HCT116 (cell line): ENCODE data around the gene ENO2. TPM values are rescaled to one million over a fixed set of nuclear protein-coding genes. Genes with fewer than 3 reads are reported as not detected.

Source experiments
- ATAC-seq: fragments of 200-7000 bp; cut with Tn5 transposase; 2 replicates; pipeline ENCODE4 v1.9.1; 2020; ENCODE audit warnings: mild to moderate bottlenecking, moderate library complexity
- BruUV-seq: library from RNA; stranded (reverse); fragments of 400-500 nt; replicated peaks from 2 replicates; lab custom pipeline; 2021; lab: Mats Ljungman, UMichigan
- CTCF ChIA-PET: fragments of 300-600 bp; sonication (Branson Sonifier 250); formaldehyde crosslinking; loops from one replicate; lab custom pipeline; 2021; ENCODE audit warnings: antibody characterized with exemption; lab: Charles Lee
- POLR2A ChIA-PET: fragments of 300-600, 350-600 bp; sonication (Branson Sonifier 250); formaldehyde crosslinking; loops from one replicate; lab custom pipeline; 2021; ENCODE audit warnings: antibody characterized with exemption; lab: Charles Lee
- RAD21 ChIA-PET, 2 experiments: fragments of 300-600 bp; sonication (Branson Sonifier 250); formaldehyde crosslinking; loops; one replicate each; lab custom pipeline; 2023; ENCODE audit warnings: low total read pairs in 2 of 2; ENCODE audit not compliant: uncharacterized antibody in 2 of 2, unreplicated experiment in 2 of 2, low non-redundant PET in 1 of 2; lab: Charles Lee
- DNase-seq: peaks from one replicate; pipeline ENCODE4 v3.0.0-alpha.2; 2010; ENCODE audit warnings: low read depth, low spot score
- H2AFZ ChIP-seq: fragments of 200-600 bp; shearing (Covaris generic), sonication (generic); 2 replicates; pipeline ENCODE4 v1.6.1; 2017; ENCODE audit warnings: low read depth, mixed run types, mixed read lengths, antibody characterized with exemption, low read length; ENCODE audit not compliant: poor library complexity, severe bottlenecking
- H3K27ac ChIP-seq: 2 replicates; pipeline ENCODE4 v1.5.1; 2012; ENCODE audit warnings: low read depth, low read length
- H3K27me3 ChIP-seq: fragments of 200-600 bp; sonication (generic); 2 replicates; pipeline ENCODE4 v1.6.1; 2016; ENCODE audit warnings: mixed run types, low read length, mixed read lengths; ENCODE audit not compliant: insufficient read depth
- H3K36me3 ChIP-seq, 2 experiments: fragments of 200-500 bp in 1 of 2; fragments of 200-600 bp in 1 of 2; sonication (Bioruptor generic) in 1 of 2; sonication (generic) in 1 of 2; 2 replicates each; pipeline versions ENCODE4 v1.5.1 to v1.6.1; 2014 to 2016; ENCODE audit warnings: low read length in 2 of 2, inconsistent platforms in 1 of 2, mixed read lengths in 1 of 2, mixed run types in 1 of 2; ENCODE audit not compliant: insufficient read depth in 2 of 2, control insufficient read depth in 1 of 2
- H3K4me1 ChIP-seq, 2 experiments: fragments of 200-600 bp in 1 of 2; sonication (generic) in 1 of 2; 2 replicates each; pipeline versions ENCODE4 v1.5.1 to v1.6.1; 2012 to 2017; ENCODE audit warnings: low read length in 2 of 2, inconsistent platforms in 1 of 2, mild to moderate bottlenecking in 1 of 2, mixed read lengths in 1 of 2, mixed run types in 1 of 2, moderate library complexity in 1 of 2; ENCODE audit not compliant: insufficient read depth in 2 of 2, control insufficient read depth in 1 of 2
- H3K4me2 ChIP-seq: fragments of 200-600 bp; sonication (generic); 2 replicates; pipeline ENCODE4 v1.6.1; 2017; ENCODE audit warnings: mixed run types, low read length, mixed read lengths
- H3K4me3 ChIP-seq, 2 experiments: fragments of 200-600 bp in 1 of 2; sonication (generic) in 1 of 2; replicated peaks in 1 of 2; 2 replicates each; pipeline ENCODE4 v1.5.1; 2011 to 2016; ENCODE audit warnings: low read length in 2 of 2, control low read depth in 1 of 2, low read depth in 1 of 2, mild to moderate bottlenecking in 1 of 2, mixed read lengths in 1 of 2, mixed run types in 1 of 2
- H3K79me2 ChIP-seq: fragments of 200-600 bp; sonication (generic); 2 replicates; pipeline ENCODE4 v1.6.1; 2017; ENCODE audit warnings: mild to moderate bottlenecking, mixed run types, low read length, moderate library complexity, mixed read lengths; ENCODE audit not compliant: insufficient read depth
- H3K9ac ChIP-seq: fragments of 200-600 bp; sonication (generic); 2 replicates; pipeline ENCODE4 v1.6.1; 2016; ENCODE audit warnings: low read length, mixed read lengths
- H3K9me2 ChIP-seq: fragments of 200-600 bp; sonication (generic), shearing (Covaris generic); 2 replicates; pipeline ENCODE4 v1.6.1; 2017; ENCODE audit warnings: mixed run types, mild to moderate bottlenecking, moderate library complexity; ENCODE audit not compliant: insufficient read depth
- H3K9me3 ChIP-seq, 2 experiments: fragments of 200-500 bp in 1 of 2; fragments of 200-600 bp in 1 of 2; sonication (Bioruptor generic) in 1 of 2; sonication (generic) in 1 of 2; 2 replicates each; pipeline ENCODE4 v1.6.1; 2014 to 2017; ENCODE audit warnings: low read length in 2 of 2, mixed read lengths in 2 of 2, inconsistent platforms in 1 of 2, low read depth in 1 of 2, mild to moderate bottlenecking in 1 of 2, mixed run types in 1 of 2, moderate library complexity in 1 of 2; ENCODE audit not compliant: control insufficient read depth in 1 of 2, insufficient read depth in 1 of 2
- H4K20me1 ChIP-seq: fragments of 200-600 bp; sonication (generic), shearing (Covaris generic); 2 replicates; pipeline ENCODE4 v1.6.1; 2017; ENCODE audit warnings: mixed run types, mild to moderate bottlenecking, moderate library complexity; ENCODE audit not compliant: insufficient read depth
- ELF1 ChIP-seq: IDR thresholded peaks from 2 replicates; pipeline ENCODE4 v1.6.1; 2012; ENCODE audit warnings: low read depth, borderline replicate concordance
- POLR2A ChIP-seq: IDR thresholded peaks from 2 replicates; pipeline ENCODE4 v1.7.0; 2011; ENCODE audit warnings: borderline replicate concordance; ENCODE audit not compliant: insufficient read depth, insufficient read length; ENCODE audit errors: extremely low read depth
- POLR2AphosphoS5 ChIP-seq: IDR thresholded peaks from 2 replicates; pipeline ENCODE4 v1.6.1; 2011; ENCODE audit warnings: mild to moderate bottlenecking, low read depth, low read length, moderate library complexity
- SIN3A ChIP-seq: IDR thresholded peaks from 2 replicates; pipeline ENCODE4 v1.6.1; 2012; ENCODE audit warnings: low read depth
- SP1 ChIP-seq: IDR thresholded peaks from 2 replicates; pipeline ENCODE4 v1.6.1; 2012; ENCODE audit warnings: low read depth
- intact Hi-C: fragments of 100-400 bp; cut with micrococcal nuclease; formaldehyde crosslinking; loops from 2 replicates; pipeline ENCODE4 v1.10.0; 2022
- total RNA-seq: library from RNA; stranded (reverse); gene quantifications from one replicate; pipeline ENCODE4 v1.2.1, GENCODE V29; 2021; ENCODE audit not compliant: unreplicated experiment

ENO2 gene
- total RNA-seq, 1 experiment from 2014 or later: 117 TPM

DNA sequence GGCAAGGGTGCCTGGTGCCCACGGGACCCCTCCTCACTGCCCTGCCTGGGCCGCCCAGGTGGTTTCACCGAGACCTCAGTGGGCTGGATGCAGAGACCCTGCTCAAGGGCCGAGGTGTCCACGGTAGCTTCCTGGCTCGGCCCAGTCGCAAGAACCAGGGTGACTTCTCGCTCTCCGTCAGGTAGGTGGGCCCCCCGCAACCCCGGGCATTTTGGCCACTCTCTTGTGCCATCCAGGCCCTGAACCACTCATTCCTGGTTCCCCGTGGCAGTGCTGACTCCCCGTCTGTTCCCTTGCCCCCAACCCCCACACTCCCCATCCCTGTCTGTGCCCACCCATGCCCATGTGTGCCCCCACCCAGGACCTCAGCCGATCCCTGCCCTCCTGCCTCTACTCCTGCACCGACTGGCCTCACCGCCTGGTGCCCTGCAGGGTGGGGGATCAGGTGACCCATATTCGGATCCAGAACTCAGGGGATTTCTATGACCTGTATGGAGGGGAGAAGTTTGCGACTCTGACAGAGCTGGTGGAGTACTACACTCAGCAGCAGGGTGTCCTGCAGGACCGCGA lies 37.3 kb downstream of the ENO2 start:
- H3K79me2 ChIP-seq: peaks cover 6% of the 10 kb centered on the region; the same call in 1 of the 2 replicates
- ChIA-PET CTCF (interaction anchor here (0.8 kb wide), 1 partner anchor 13 kb away, joined by 3 read pairs; no protein-coding TSS in a partner anchor), POLR2A (no interaction called here), RAD21 (no interaction called here)
- no peak overlapping the region for H3K27ac ChIP-seq
- peaks cover 11 to 29% of the 10 kb centered on the region in 2 experiments for H3K4me1 ChIP-seq
- no peak overlapping the region for H3K9ac ChIP-seq
- H3K36me3 ChIP-seq: no peaks in the 10 kb centered on the region
- no peak overlapping the region for H2AFZ ChIP-seq
- intact Hi-C loops: no loop called here
- H4K20me1 ChIP-seq: no peaks in the 10 kb centered on the region
- ATAC-seq (no peak), DNase-seq (no peak)
- H3K9me2 ChIP-seq: no peaks in the 10 kb centered on the region
- TF ChIP-seq POLR2AphosphoS5: no peak
- no peak for TF ChIP-seq SP1
- TF ChIP-seq ELF1: no peak
- no peak for TF ChIP-seq POLR2A
- no peak overlapping the region for H3K4me3 ChIP-seq
- no TSS peak for BruUV-seq
- H3K4me2 ChIP-seq: no peak overlapping the region
- no peaks in the 10 kb centered on the region for H3K9me3 ChIP-seq
- H3K27me3 ChIP-seq: no peaks in the 10 kb centered on the region

DNA sequence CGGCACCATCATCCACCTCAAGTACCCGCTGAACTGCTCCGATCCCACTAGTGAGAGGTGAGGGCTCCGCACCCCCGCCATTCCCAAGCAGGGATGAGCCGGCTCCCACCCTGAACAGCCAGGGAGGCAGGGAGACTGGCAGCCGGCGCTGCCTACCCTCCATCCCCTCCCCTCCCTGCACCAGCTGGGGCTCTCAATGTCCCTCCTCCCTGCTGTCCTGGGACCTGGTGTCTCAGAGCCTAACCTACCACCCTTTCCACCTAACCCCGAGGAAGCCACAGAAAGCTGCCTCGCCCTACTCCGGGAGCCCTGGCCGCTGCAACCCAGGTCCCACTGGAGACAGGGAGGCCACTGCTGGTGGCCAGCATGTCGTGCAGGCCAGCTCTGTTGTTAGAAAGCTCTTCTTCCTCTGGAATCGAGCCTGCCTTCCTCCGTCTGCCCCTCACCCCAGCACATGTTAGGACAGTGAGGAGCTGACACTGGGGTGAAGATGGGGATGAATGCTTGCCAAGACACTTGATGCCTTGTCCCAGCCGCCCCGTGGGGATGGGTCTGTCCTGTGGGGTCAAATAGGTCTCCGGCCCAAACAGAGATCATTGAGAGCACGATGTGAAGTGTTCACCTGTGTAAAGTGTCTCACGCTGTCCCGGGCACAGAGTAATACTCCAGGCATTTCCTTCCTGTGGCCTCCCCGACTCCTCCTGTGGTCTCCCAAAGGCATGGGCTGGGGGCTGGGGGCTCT lies 37.9 kb downstream of the ENO2 start:
- BruUV-seq: no TSS peak
- CTCF ChIA-PET: interaction anchor here (0.8 kb wide), 1 partner anchor 13 kb away, joined by 3 read pairs; no protein-coding TSS in a partner anchor
- Histone ChIP-seq H3K27me3 (no peaks in the 10 kb centered on the region), H3K9me3 (no peaks in the 10 kb centered on the region), H3K4me3 (no peak overlapping the region), H3K27ac (no peak overlapping the region), H3K36me3 (no peaks in the 10 kb centered on the region), H3K4me2 (no peak overlapping the region), H3K79me2 (no peaks in the 10 kb centered on the region; the same call in 1 of the 2 replicates), H3K9ac (no peak overlapping the region), H2AFZ (no peak overlapping the region), H4K20me1 (no peaks in the 10 kb centered on the region), H3K9me2 (no peaks in the 10 kb centered on the region), H3K4me1 (peaks cover 8 to 23% of the 10 kb centered on the region in 2 experiments)
- no peak for DNase-seq
- no peak for TF ChIP-seq SIN3A
- ATAC-seq: no peak
- intact Hi-C loops: no loop called here
- RAD21 ChIA-PET: no interaction called here
- POLR2A ChIA-PET: no interaction called here
